GM10266 (cell line): ENCODE data around the gene KRTAP5-3.

Source experiments
- DNase-seq: peaks from one replicate; pipeline ENCODE4 v3.0.0; 2012; ENCODE audit errors: extremely low spot score
- CTCF ChIP-seq: IDR thresholded peaks from 2 replicates; pipeline ENCODE4 v1.5.1; 2012; ENCODE audit warnings: mild to moderate bottlenecking, low read depth; ENCODE audit not compliant: control insufficient read depth, insufficient read depth; ENCODE audit errors: missing control alignments

The KRTAP5-3 gene

GRCh38 chr11:1570896-1571759 lies 37.1 kb downstream of the KRTAP5-3 start:
- TF ChIP-seq CTCF = no peak
- DNase-seq = no peak

GRCh38 chr11:1570531-1570895 lies 37.8 kb downstream of the KRTAP5-3 start:
- TF ChIP-seq CTCF = no peak
- no peak for DNase-seq

GRCh38 chr11:1570001-1570453 lies 38.2 kb downstream of the KRTAP5-3 start:
- no peak for TF ChIP-seq CTCF
- no peak for DNase-seq

- no peak for DNase-seq
These were observed 38.9 kb downstream of the KRTAP5-3 start for GRCh38 chr11:1569251-1569780.

GRCh38 chr11:1568441-1568911 lies 39.8 kb downstream of the KRTAP5-3 start:
- no peak for DNase-seq
- TF ChIP-seq CTCF = no peak

More at GRCh38 chr11:1569251-1569780, 38.9 kb downstream of the KRTAP5-3 start:
- TF ChIP-seq CTCF = no peak

GRCh38 chr11:1567721-1568100 lies 40.6 kb downstream of the KRTAP5-3 start:
- no peak for DNase-seq
- TF ChIP-seq CTCF = no peak
